HG03196 (cell line): ENCODE results near the gene TESK1.
"Not testable (repeated sequence)": the region's sequence is repeated elsewhere in the genome, so short reads cannot be mapped to it uniquely, and the experiment has no call there.

Experiments used
- ATAC-seq: cut with Tn5 transposase; IDR thresholded peaks from one replicate; pipeline ENCODE4 v1.9.1; 2021; ENCODE audit not compliant: unreplicated experiment

The TESK1 gene

DNA sequence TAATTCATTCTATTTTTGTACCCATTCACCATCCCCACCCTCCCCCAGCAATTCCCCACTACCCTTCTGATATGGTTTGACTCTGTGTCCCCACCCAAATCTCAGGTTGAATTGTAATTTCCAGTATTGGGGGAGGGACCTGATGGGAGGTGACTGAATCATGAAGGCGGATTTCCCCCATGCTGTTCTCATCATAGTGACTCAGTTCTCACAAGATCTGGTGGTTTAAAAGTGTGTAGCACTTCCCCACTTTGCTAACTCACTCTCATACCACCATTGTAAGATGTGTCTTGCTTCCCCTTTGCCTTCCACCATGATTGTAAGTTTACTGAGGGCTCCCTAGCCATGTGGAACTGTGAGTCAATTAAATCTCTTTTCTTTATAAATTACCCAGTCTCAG is 25.9 kb upstream of the TESK1 start:
- ATAC-seq: no peak

DNA sequence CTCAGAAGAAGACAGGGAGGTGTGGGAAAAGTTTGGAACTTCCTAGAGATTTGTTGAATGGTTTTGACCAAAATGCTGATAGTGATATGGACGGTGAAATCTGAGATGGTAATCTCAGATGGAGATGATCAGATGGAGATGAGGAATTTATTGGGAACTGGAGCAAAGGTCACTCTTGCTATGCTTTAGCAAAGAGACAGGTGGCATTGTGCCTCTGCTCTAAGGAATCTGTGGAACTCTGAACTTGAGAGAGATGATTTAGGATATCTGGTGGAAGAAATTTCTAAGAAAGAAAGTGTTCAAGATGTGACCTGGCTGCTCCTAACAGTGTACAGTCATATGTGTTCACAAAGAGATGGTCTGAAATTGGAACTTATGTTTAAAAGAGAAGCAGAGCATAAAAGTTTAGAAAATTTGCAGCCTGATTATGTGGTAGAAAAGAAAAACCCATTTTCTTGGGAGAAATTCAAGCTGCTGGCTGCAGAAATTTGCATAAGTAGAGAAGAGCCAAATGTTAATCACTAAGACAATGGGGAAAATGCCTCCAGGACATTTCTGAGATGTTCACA is 25.3 kb upstream of the TESK1 start:
- ATAC-seq: not testable (repeated sequence)

DNA sequence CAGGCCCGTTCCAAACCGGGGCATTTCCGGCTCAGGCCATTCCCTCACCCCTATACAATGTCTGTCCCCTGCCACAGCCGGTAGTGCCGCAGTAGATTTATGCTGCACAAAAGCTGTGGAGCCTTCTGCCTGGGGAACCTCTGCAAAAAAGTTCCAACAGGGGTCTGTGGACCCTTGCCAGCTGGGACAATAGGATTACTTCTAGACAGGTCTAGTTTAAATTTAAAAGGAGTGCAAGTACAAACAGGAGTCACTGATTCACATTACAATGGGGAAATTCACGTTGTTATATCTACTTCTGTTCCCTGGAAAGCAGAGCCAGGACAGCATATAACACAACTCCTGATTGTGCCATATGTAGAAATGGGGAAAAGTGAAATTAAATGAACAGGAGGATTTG is 21.5 kb upstream of the TESK1 start:
- not testable (repeated sequence) for ATAC-seq

DNA sequence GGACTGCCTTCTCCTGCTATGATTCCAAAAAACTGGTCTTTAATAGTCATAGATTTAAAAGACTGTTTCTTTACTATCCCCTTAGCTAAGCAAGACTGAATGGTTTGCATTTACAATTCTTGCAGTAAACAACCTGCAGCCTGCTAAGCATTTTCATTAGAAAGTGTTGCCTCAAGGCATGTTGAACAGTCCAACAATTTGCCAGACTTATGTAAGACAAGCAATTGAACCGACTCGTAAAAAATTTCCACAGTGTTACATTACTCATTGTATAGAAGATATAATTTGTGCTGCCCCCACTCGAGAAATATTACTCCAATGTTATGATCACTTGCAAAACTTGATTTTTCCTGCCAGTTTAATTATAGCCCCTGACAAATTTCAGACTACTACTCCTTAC is 20.4 kb upstream of the TESK1 start:
- ATAC-seq: not testable (repeated sequence)

DNA sequence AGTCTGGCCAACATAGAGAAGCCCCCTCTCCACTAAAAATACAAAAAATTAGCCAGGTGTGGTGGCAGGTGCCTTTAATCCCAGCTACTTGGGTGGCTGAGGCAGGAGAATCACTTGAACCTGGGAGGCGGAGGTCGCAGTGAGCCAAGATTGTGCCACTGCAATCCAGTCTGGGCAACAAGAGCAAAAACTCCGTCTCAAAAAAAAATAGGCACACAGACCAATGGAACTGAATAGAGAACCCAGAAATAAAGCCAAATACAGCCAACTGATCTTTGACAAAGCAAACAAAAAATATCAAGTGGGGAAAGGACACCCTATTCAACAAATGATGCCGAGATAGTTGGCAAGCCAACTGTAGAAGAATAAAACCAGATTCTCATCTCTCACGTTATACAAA is 16.6 kb upstream of the TESK1 start:
- not testable (repeated sequence) for ATAC-seq

DNA sequence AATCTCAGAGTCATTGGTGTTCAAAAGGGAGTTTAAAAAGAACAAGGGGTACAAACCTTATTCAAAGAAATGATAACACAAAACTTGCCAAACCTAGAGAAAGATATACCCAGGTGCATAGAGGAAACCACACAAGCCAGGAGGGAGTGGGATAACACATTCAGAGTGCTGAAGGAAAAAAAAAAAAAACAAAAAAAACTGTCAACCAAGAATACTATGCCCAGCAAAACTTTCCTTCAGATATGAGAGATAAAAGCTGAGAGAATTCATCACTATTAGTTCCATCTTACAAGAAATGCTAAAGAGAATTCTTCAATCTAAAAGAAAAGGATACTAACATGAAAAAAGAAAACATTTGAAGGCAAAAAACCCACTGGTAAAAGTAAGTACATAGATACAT is 11.5 kb upstream of the TESK1 start:
- no peak for ATAC-seq

DNA sequence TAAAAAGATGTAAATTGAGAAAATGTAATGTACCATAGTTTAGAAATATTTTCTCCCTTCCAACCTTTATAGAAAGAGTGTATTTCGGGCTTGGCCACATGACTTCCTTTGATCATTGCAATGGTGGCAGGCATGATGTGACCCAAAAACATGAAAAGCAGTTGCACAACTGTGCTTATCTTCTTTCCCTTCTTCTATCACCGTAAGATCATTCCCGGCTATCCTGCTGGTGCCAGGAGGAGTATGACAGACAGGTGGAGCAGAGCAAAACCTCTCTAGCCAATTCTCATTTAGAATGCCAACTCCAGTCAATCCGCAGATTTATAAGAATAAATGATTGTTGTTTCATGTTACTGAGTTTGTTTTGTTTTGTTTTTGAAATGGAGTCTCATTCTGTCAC is 10.6 kb upstream of the TESK1 start:
- ATAC-seq: no peak

DNA sequence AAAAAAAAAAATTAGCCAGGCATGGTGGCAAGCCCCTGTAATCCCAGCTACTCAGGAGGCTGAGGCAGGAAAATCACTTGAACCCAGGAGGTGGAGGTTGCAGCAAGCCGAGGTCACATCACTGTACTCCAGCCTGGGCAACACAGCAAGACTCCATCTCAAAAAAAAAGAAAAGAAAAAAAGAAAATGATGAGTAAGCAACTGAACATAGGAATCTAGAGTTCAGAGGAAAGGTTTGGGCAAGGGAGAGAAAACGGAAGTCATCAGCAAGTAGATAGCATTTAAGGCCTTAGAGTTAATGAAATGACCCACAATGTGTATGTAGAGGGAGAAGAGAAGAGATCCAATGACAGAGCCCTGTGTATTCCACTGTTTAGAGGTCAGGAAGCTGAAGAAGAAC is 8.2 kb upstream of the TESK1 start:
- not testable (repeated sequence) for ATAC-seq

DNA sequence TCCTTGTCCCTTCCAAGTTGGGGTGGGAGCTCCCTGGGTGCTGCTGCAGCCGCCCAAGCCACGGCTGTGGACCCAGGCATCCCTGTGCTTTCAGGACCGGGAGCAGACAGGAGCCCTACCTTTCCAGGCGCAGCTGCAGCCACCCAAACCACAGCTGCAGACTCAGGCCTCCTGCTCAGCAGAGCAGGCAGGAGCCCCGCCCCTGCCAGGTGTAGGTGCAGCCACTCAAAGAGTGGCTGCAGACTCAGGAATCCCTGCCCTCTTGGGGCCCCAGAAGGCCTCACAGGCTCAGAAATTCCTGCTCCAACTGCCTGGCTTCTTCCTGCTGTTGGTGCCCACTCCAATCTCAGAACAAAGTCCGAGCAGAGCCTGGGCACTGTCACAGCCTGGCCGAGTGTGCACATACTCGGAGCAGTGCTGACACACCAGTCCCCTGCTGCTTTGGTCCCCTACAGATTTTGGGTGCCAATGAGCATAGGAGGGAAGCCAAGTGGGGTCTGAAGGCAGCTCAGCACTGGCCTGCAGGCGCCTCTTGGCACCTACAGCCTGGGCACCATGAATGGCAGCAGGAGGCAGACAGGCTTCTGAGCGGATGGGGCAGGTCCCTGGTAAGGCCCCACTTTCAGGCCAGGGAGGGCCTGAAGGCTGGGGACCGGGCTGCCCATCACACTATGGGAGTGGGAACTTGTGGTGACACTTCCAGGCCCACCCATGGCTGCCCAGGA is 6.0 kb upstream of the TESK1 start:
- ATAC-seq: no peak

DNA sequence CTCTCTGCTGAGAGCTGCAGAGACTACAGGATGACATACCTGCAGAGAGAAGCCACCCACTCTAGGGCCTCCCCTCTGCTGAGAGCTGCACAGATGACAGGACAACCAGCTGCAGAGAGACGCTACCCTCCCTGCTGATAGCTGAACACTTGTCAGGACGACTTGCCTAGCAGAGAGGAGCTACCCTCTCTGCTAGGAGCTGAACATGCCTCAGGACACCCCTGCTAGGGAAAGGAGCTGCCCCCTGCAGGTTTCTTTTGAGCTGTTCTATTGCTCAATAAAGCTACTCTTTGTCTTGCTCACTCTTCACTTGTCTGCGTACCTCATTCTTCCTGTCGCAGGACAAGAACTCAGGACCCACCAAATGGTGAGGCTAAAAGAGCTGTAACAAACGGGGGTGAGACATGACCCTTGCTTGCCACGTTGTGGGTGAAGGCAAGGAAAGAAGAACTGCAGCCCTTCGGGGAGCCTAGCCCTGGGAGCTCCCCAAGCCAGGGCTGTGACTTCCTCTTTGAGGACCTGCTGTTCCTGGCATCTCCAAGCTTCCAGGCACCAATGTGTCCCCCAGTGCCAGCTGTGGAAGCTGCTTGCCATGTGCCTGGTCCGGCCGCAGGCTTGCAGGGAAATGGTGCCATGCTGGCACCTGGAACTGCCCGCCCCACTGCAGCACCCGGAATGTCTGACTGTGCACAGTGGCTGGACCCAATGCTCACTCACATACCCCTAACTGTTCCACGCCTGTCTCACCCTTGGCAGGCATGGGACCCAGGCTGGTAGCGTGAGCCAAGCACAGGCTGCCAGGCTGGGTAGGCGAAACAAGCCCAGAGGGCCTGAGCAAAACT is 5.1 kb upstream of the TESK1 start:
- no peak for ATAC-seq

DNA sequence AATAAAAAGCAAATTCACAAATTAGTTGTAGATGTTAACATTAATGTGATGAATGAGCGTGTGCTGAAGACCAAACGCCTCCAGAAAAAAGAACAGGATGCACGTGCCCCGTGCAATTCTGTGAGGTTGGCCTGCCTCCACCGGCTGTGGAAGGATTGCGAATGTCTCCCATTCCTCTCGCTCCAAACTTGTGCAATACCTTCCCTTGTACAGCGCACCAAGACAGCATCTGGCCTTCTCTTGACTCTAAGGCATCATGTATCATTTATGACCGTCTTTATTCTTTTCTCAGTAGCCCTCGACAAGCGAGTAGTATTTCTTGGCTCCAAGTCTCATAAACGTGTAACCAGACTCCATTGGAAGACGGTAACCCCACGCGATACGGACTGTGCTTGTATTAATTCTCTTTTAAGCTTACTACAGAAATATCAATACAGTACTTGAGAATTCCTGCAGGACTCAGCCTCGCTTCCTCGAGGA is 1.5 kb upstream of the TESK1 start:
- ATAC-seq: no peak

DNA sequence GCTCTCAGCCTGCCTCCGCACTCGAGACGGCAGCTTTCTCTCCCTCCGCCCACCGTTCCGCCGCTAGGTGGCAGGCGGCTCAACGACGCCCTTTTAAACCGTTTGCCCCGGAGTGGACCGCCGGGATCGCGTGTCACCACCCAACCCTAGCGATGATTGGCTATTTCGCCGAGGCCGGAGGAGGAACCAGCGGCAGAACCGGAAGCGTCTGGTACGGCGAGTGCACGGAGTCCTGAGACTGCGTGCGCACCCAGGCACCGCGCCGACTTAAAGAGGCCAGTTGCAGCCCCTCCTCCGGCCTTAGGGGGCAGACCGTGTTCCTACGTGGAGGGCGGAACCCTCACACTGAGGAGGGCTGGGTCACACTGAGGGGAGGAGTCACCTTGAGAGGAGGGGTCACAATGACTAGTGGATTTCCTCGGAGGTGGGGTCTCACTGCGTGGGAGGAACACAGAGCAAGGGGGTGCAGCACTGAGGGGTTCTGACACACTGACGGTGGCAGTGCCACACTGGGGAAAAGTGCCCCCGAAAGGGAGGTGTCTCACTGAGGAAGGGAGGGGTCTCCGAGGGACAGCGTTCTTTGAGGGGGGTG is 980 bp upstream of the TESK1 start:
- peak; percentile 81 for ATAC-seq

DNA sequence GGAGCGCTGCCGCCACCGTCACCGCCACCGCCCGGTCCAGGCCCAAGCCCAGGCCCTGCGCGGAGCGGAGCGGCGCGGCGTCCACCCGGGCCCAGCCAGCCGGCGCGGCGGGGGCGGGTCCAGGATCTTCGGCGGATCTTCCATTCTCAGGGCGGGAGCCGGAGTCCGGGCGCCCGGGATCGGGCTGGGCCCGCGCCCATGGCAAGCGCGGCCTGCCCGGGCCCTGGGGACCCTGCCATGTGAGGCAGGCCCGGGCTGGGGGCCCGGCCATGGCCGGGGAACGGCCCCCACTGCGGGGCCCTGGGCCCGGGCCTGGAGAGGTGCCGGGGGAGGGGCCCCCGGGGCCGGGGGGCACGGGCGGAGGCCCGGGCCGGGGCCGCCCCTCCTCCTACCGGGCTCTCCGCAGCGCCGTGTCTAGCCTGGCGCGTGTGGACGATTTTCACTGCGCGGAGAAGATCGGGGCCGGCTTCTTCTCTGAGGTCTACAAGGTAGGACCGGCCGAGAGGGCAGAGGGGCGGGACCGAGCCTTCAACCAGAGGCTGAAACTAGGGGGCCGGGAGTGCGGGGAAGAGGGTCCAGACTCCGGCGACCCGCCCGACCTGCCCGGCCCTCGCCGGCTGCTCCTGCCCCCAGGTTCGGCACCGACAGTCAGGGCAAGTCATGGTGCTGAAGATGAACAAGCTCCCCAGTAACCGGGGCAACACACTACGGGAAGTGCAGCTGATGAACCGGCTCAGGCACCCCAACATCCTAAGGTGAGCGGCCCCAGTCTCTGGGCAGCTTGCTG is 482 bp downstream of the TESK1 start:
- ATAC-seq: peak; percentile 6

DNA sequence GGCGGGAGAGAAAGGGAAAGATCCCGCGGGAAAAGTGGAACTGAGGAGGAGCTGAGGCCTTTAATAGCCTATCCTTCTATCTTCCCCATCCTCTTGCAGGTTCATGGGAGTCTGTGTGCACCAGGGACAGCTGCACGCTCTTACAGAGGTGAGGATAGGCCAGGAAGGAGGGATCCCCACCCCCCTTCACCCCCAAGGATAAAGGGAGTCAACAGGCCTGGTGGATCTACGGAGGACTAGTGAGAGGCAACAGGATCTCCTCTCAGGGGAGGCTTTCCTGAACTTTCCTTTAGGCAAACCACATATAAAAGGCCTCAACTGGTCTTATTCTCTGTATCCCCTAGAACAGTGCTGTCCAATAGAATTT is 1.1 kb downstream of the TESK1 start:
- ATAC-seq: no peak

DNA sequence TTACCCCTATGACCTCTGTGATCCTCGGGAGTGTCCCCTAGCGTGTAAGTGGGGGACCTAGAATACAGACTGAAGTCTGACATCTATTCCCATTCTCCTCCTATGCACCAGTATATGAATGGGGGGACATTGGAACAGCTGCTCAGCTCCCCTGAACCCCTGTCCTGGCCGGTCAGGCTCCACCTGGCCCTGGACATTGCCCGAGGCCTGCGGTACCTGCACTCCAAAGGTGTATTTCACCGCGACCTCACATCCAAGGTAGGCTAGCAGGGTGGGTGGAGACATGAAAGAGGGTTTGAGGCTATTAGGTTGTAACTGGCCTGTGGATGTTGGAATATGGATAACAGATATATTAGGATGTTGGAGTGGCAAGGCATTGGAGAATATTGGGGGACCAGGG is 1.7 kb downstream of the TESK1 start:
- no peak for ATAC-seq

DNA sequence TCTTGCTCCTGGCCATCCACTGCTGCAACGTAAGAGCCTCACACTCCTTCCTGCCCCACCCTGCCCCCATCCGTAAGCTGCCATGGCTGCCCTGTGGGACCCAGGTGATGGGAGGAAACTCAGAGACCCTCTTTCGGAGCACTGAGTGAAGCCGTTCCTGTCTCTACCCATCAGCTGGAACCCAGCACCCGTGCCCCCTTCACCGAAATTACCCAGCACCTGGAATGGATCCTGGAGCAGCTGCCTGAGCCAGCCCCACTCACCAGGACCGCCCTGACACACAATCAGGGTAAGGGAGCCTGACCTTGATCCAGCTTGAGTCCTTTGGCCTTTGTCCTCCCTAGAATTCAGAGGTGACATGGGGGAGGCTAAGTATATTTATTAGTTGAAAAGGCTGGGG is 3.2 kb downstream of the TESK1 start:
- ATAC-seq: no peak

DNA sequence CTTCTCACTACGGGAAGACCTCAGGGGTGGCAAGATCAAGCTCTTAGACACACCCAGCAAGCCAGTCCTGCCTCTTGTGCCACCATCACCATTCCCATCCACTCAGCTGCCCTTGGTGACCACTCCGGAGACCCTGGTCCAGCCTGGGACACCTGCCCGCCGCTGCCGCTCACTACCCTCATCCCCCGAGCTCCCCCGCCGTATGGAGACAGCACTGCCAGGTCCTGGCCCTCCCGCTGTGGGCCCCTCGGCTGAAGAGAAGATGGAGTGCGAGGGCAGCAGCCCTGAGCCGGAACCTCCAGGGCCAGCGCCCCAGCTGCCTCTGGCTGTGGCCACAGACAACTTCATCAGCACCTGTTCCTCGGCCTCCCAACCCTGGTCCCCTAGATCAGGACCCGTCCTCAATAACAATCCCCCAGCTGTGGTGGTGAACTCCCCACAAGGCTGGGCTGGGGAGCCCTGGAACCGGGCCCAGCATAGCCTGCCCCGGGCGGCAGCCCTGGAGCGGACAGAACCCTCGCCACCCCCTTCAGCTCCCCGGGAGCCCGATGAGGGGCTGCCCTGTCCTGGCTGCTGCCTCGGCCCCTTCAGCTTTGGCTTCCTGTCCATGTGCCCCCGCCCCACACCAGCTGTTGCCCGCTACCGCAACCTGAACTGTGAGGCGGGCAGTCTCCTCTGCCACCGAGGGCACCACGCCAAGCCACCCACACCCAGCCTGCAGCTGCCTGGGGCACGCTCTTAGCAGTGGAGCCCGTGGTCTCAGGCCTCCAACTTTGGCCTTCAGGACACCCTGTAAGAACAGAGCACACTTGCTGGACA is 4.1 kb downstream of the TESK1 start:
- no peak for ATAC-seq

DNA sequence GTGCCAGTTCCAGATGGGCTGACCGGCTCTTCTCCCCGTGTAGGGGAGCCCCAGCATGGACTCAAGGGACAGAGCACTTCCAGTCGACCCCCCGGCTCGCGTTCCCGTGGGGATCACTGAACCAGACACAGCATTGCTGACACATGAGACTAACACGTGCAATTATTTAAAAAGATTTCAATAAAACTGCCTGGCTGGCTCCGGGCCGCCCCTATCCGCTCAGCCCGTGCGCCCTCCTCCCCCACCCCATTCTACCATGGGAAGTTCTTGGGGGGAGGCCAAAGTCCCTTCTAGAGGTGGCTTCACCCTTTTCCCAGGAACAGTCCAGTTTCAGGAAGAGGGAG is 4.7 kb downstream of the TESK1 start:
- ATAC-seq: no peak

DNA sequence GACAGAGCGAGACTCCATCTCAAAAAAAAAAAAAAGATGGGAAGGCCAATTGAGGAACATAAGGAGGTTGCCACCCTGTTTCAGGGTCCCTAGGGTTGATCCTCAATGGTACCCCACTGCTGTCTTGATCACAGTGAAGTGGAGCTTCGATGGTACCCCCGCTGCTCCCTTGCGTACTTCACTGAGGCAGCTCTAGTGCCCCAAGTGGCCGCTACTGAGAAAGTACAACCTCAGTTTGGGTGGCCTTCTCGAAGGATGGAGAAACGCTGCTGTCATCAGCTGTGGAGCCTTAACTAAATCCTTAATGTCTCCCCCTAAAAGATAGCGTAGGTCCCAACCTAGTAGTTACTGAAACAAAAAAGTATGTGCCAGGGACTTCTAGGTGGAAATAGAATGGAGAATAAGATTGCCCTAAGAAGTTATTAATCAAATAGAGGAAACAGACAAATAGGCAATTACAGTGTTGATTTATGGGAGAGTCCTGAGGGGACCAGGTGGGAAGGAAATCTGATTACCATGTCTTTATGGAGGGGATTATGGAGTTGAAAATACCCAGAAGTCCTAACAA is 6.3 kb downstream of the TESK1 start:
- ATAC-seq: no peak

DNA sequence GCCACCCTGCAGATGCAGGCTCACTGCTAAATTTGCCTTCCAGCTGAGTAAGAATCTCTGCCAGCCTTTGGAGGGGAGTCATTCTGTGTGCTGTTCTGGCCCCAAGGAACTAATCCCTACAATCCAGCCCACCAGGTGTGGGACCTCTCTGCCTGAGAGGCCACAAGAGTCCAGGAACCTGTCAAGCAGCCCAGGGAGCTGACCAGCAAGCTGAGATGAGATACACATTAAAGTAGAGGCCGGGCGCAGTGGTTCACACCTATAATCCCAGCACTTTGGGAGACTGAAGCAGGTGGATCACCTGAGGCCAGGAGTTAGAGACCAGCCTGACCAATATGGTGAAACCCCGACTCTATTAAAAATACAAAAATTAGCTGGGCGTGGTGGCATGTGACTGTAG is 7.0 kb downstream of the TESK1 start:
- ATAC-seq: not testable (repeated sequence)
